Ovary (tissue), 3 donors: ENCODE results near the gene PALD1.

ENCODE experiments used
- CTCF ChIP-seq, 3 donors: fragments of 450-650 bp in 2 of 3; fragments of 200-600 bp in 1 of 3; IDR thresholded peaks; one replicate each; pipeline versions ENCODE4 v1.5.1 to v1.8.0; 2016 to 2022; ENCODE audit warnings: antibody characterized with exemption in 3 of 3, mild to moderate bottlenecking in 1 of 3
- POLR2A ChIP-seq: fragments of 450-650 bp; IDR thresholded peaks from one replicate; pipeline ENCODE4 v1.6.1; 2017; ENCODE audit warnings: antibody characterized with exemption, mild to moderate bottlenecking, moderate library complexity
- donor health status: DM: no; HTN: no; CAD: no.

- TF ChIP-seq CTCF (IDR thresholded peaks at IDR 0.05) (no peak), POLR2A (no peak)
Measured at GRCh38 chr10:70573599-70574506, 95.3 kb downstream of the PALD1 start.
